Stimulated activated CD8-positive, alpha-beta memory T cell treated with anti-CD3 and anti-CD28 coated beads, Interleukin-15, amount 100 ng/mL, for 1 hour (primary cell): ENCODE data around the gene HOXC11.

Experiments used
- DNase-seq: peaks from one replicate; pipeline ENCODE4 v3.0.0-alpha.2; 2020; ENCODE audit warnings: low read depth

Gene HOXC11

GRCh38 chr12:53942467-53942997, 30.4 kb upstream of the HOXC11 start:
- no peak for DNase-seq

GRCh38 chr12:53944209-53944608, 28.7 kb upstream of the HOXC11 start:
- DNase-seq: no peak

- no peak for DNase-seq
Measured at GRCh38 chr12:53944907-53945847, 27.7 kb upstream of the HOXC11 start.

GRCh38 chr12:53947743-53948142, 25.2 kb upstream of the HOXC11 start:
- DNase-seq: no peak

- no peak for DNase-seq
Measured at GRCh38 chr12:53948650-53949593, 24.0 kb upstream of the HOXC11 start.

- no peak for DNase-seq
Measured at GRCh38 chr12:53949631-53950436, 23.1 kb upstream of the HOXC11 start.

- no peak for DNase-seq
Measured at GRCh38 chr12:53950437-53950773, 22.5 kb upstream of the HOXC11 start.

- DNase-seq: no peak
Measured at GRCh38 chr12:53950789-53951576, 21.9 kb upstream of the HOXC11 start.

GRCh38 chr12:53951577-53952334, 21.2 kb upstream of the HOXC11 start:
- no peak for DNase-seq

GRCh38 chr12:53952335-53952694, 20.6 kb upstream of the HOXC11 start:
- DNase-seq: no peak

GRCh38 chr12:53952871-53953734, 19.8 kb upstream of the HOXC11 start:
- DNase-seq: no peak

GRCh38 chr12:53953831-53954693, 18.9 kb upstream of the HOXC11 start:
- no peak for DNase-seq

GRCh38 chr12:53954694-53955035, 18.3 kb upstream of the HOXC11 start, which contains the start of gene HOXC12:
HOXC12 (plus strand) TSS chr12:53954903; CDS start chr12:53954930, 27 bp downstream.
- DNase-seq: no peak

- DNase-seq: no peak
Measured at GRCh38 chr12:53955036-53955775, 17.7 kb upstream of the HOXC11 start.

- no peak for DNase-seq
Measured at GRCh38 chr12:53955776-53956250, 17.1 kb upstream of the HOXC11 start.

- DNase-seq: no peak
Measured at GRCh38 chr12:53956251-53956887, 16.6 kb upstream of the HOXC11 start.
